OCI-LY7 (cell line): ENCODE results near the gene DCAF7. TPM values are rescaled to one million over a fixed set of nuclear protein-coding genes. Genes with fewer than 3 reads are reported as not detected.

Experiments
- BruUV-seq: library from RNA; stranded (reverse); fragments of 400-500 nt; replicated peaks from 2 replicates; lab custom pipeline; 2021; lab: Mats Ljungman, UMichigan
- CTCF ChIA-PET: fragments of 300-600 bp; sonication (Branson Sonifier 250); formaldehyde crosslinking; loops from one replicate; lab custom pipeline; 2022; ENCODE audit warnings: antibody characterized with exemption; ENCODE audit not compliant: unreplicated experiment; lab: Charles Lee
- POLR2A ChIA-PET: fragments of 300-600 bp; sonication (Branson Sonifier 250); formaldehyde crosslinking; loops from one replicate; lab custom pipeline; 2022; ENCODE audit warnings: antibody characterized with exemption; lab: Charles Lee
- DNase-seq: peaks from one replicate; pipeline ENCODE4 v3.0.0-alpha.2; 2015; ENCODE audit warnings: low spot score
- H2AFZ ChIP-seq: fragments of 200-600 bp; sonication (generic), shearing (Covaris generic); 2 replicates; pipeline ENCODE4 v1.6.1; 2014; ENCODE audit warnings: mild to moderate bottlenecking, antibody characterized with exemption, low read length, moderate library complexity
- H3K27ac ChIP-seq: fragments of 200-600 bp; sonication (generic); 2 replicates; pipeline ENCODE4 v1.5.1; 2014; ENCODE audit warnings: mixed run types, low read depth, mild to moderate bottlenecking, moderate library complexity, low read length, inconsistent platforms; ENCODE audit not compliant: poor library complexity, severe bottlenecking
- H3K36me3 ChIP-seq: fragments of 200-600 bp; sonication (generic); 2 replicates; pipeline ENCODE4 v1.6.1; 2014; ENCODE audit warnings: mild to moderate bottlenecking, antibody characterized with exemption, low read length, moderate library complexity, mixed read lengths; ENCODE audit not compliant: insufficient read depth
- H3K4me1 ChIP-seq: fragments of 200-600 bp; sonication (generic); 2 replicates; pipeline ENCODE4 v1.5.1; 2014; ENCODE audit warnings: mild to moderate bottlenecking, low read length; ENCODE audit not compliant: insufficient read depth, poor library complexity, severe bottlenecking
- H3K4me2 ChIP-seq: fragments of 200-600 bp; sonication (generic); 2 replicates; pipeline ENCODE4 v1.6.1; 2014; ENCODE audit warnings: mild to moderate bottlenecking, low read length
- H3K4me3 ChIP-seq: fragments of 200-600 bp; sonication (generic); 2 replicates; pipeline ENCODE4 v1.5.1; 2014; ENCODE audit warnings: mild to moderate bottlenecking, low read depth, low read length; ENCODE audit not compliant: poor library complexity, severe bottlenecking
- H3K79me2 ChIP-seq: fragments of 200-600 bp; sonication (generic); 2 replicates; pipeline ENCODE4 v1.6.1; 2016; ENCODE audit warnings: low read depth, mild to moderate bottlenecking, low read length, moderate library complexity, mixed read lengths; ENCODE audit not compliant: insufficient read depth
- H3K9me2 ChIP-seq: fragments of 200-600 bp; sonication (generic); 2 replicates; pipeline ENCODE4 v1.6.1; 2016; ENCODE audit warnings: mild to moderate bottlenecking, low read length, mixed read lengths; ENCODE audit not compliant: insufficient read depth
- H3K9me3 ChIP-seq: fragments of 200-600 bp; sonication (generic); 2 replicates; pipeline ENCODE4 v1.6.1; 2014; ENCODE audit warnings: mild to moderate bottlenecking, mixed run types, low read length, mixed read lengths
- H4K20me1 ChIP-seq: fragments of 200-600 bp; sonication (generic); 2 replicates; pipeline ENCODE4 v1.6.1; 2014; ENCODE audit warnings: mild to moderate bottlenecking, antibody characterized with exemption, low read length, moderate library complexity, mixed read lengths; ENCODE audit not compliant: insufficient read depth
- CTCF ChIP-seq: fragments of 200-600 bp; sonication (generic); conservative IDR thresholded peaks from 2 replicates; pipeline ENCODE4 v1.5.1; 2014; ENCODE audit warnings: mild to moderate bottlenecking, antibody characterized with exemption, low read length, moderate library complexity, mixed read lengths
- EZH2phosphoT487 ChIP-seq: fragments of 200-600 bp; sonication (generic); IDR thresholded peaks from 2 replicates; pipeline ENCODE4 v1.6.1; 2018; ENCODE audit warnings: low read depth, borderline replicate concordance, mild to moderate bottlenecking, mixed run types, antibody characterized with exemption, low read length, moderate library complexity, mixed read lengths
- intact Hi-C: fragments of 100-400 bp; cut with micrococcal nuclease; formaldehyde crosslinking; loops from one replicate; pipeline ENCODE4 v1.10.0; 2022; ENCODE audit not compliant: unreplicated experiment
- total RNA-seq, 2 experiments: library from RNA; depleted of rRNA in 1 of 2; stranded (reverse); fragments of >200 nt in 1 of 2; shearing (Covaris generic) in 1 of 2; gene quantifications; 2 replicates each; pipeline ENCODE4 v1.2.3, GENCODE V29; 2014 to 2022

The DCAF7 gene
- total RNA-seq, 2 experiments from 2014 or later = 46.4 to 121 TPM

DNA sequence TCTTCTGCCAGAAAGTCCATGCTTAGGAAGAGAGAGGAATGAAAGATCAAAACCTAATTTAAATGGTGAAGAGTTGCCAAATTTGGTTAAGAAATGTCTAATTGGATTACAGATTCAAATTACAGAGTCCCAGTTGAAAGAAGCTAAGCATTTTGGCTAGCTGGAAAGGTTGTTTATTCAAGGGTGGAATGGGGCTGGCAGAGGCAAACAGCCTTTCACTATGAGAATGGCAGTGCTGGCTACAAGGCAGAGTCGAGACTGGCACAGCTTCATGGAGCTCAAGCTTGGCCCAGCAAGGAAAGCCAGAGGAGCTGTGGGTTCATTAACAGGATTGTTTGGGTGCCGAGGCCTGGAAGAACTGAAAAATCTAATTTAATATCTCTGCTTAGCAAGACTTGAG is 85.5 kb downstream of the DCAF7 start:
- Histone ChIP-seq H4K20me1 (no peaks in the 10 kb centered on the region), H3K4me2 (no peak overlapping the region), H3K79me2 (no peaks in the 10 kb centered on the region), H3K9me2 (no peaks in the 10 kb centered on the region), H3K36me3 (peaks cover 28% of the 10 kb centered on the region; the same call in 1 of the 2 replicates), H2AFZ (no peak overlapping the region), H3K4me3 (no peak overlapping the region), H3K4me1 (no peaks in the 10 kb centered on the region), H3K9me3 (no peaks in the 10 kb centered on the region), H3K27ac (no peak overlapping the region)
- POLR2A ChIA-PET = interaction anchor here (0.6 to 0.8 kb wide), 2 partner anchors 14 to 86 kb away, joined by 3 read pairs; partner anchors contain the start of gene MAP3K3
- CTCF ChIA-PET = no interaction called here
- no peak for TF ChIP-seq CTCF
- no peak for TF ChIP-seq EZH2phosphoT487
- no TSS peak for BruUV-seq
- DNase-seq = no peak
- intact Hi-C loops = no loop called here

GRCh38 chr17:63639125-63639524 is 88.8 kb downstream of the DCAF7 start:
- intact Hi-C loops = no loop called here
- ChIA-PET POLR2A (interaction anchor here (0.6 to 0.8 kb wide), 2 partner anchors 11 to 126 kb away, joined by 3 to 4 read pairs; no protein-coding TSS in a partner anchor), CTCF (no interaction called here)
- Histone ChIP-seq H3K9me2 (no peaks in the 10 kb centered on the region), H3K27ac (no peak overlapping the region), H3K9me3 (no peaks in the 10 kb centered on the region), H3K4me2 (no peak overlapping the region), H2AFZ (no peak overlapping the region), H3K4me1 (no peaks in the 10 kb centered on the region), H3K4me3 (no peak overlapping the region), H3K36me3 (peaks cover 16% of the 10 kb centered on the region; the same call in 1 of the 2 replicates), H4K20me1 (no peaks in the 10 kb centered on the region), H3K79me2 (no peaks in the 10 kb centered on the region)
- DNase-seq = no peak
- BruUV-seq = no TSS peak
- TF ChIP-seq EZH2phosphoT487 (no peak), CTCF (no peak)

DNA sequence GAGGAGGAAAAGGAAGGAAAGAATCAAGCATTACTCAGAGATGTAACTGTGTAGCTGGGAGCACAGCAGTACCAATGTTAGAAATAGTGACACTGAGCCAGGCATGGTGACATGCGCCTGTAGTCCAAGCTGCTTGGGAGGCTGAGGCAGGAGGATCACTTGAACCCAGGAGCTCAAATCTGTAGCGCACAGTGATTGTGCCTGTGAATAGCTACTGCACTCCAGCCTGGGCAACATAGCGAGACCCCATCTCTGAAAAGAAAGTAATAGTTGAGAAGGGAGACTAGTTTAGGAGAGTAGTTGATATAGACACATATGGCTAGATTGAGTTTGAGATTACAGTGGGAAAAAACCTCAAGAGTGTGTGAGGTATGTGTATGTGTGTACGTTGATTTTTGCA is 89.8 kb downstream of the DCAF7 start:
- POLR2A ChIA-PET = interaction anchor here (0.8 kb wide), 1 partner anchor 12 kb away, joined by 4 read pairs; no protein-coding TSS in a partner anchor
- intact Hi-C loops = no loop called here
- no peak overlapping the region for H2AFZ ChIP-seq
- H3K4me3 ChIP-seq = no peak overlapping the region
- H3K36me3 ChIP-seq = peaks cover 9% of the 10 kb centered on the region; the same call in 1 of the 2 replicates
- no peak overlapping the region for H3K4me2 ChIP-seq
- no peaks in the 10 kb centered on the region for H3K9me3 ChIP-seq
- no peaks in the 10 kb centered on the region for H3K79me2 ChIP-seq
- no peaks in the 10 kb centered on the region for H3K4me1 ChIP-seq
- CTCF ChIA-PET = no interaction called here
- no peak overlapping the region for H3K27ac ChIP-seq
- TF ChIP-seq CTCF = no peak
- TF ChIP-seq EZH2phosphoT487 = no peak
- BruUV-seq = no TSS peak
- H4K20me1 ChIP-seq = no peaks in the 10 kb centered on the region
- DNase-seq = no peak
- no peaks in the 10 kb centered on the region for H3K9me2 ChIP-seq
